NCI-H146 treated with DMSO at 0.1 percent for 48 hours (cell line): ENCODE data around the gene GNL1.
"Not testable (repeated sequence)": the region's sequence is repeated elsewhere in the genome, so short reads cannot be mapped to it uniquely, and the experiment has no call there.

Source experiments
- DNase-seq: peaks from one replicate; lab custom pipeline; 2025; ENCODE audit not compliant: unreplicated experiment; lab: John Stamatoyannopoulos, UW

Gene GNL1

DNA sequence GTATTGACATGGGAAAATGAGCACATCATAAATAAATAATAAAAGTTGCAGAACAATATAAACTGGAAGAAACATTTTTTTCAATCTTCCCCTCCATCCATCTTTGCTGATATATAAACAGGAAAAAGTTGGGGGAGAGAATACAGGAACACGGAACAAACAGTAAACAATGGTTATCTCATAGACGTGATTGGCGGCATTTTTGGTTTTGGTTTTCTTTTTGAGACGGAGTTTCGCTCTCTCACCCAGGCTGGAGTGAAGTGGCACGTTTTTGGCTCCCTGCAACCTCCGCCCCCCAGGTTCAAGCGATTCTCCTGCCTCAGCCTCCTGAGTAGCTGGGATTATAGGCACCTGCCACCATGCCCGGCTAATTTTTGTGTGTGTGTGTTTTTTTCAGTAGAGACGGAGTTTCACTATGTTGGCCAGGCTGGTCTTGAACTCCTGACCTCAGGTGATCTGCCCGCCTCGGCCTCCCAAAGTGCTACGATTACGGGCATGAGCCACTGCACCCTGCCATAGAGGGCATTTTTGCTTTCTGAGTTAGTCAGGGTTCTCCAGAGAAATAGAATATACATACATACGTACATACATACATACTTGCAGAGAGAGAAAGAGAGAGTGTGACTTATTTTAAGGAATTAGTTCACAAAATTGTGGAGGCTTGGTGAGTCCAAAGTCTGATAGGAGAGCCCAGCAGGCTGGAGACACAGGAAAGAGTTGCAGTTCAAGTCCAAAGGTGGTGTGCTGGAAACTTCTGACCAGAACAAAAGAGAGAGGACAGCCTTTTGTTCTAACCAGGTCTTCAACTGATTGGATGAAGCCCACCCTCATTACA, 22.6 kb downstream of the GNL1 start:
- no peak for DNase-seq

DNA sequence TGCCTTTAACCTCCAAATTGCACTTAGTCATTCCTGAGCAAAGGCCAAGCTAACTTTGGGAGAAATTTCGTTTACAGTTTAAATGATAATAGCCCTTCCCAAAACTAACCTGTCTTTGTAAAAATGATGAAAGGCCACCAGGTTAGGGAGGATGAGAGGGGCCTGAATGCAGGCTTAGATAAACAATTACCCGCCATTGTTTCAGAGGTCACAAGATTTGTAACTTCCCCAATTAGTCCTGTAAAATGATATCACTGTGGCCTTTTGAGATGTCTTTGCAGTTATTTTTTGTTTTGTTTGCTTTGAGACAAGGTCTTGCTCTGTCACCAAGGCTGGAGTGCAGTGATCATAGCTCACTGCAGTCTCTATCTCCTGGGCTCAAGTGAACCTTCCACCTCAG, 26.3 kb downstream of the GNL1 start:
- no peak for DNase-seq

DNA sequence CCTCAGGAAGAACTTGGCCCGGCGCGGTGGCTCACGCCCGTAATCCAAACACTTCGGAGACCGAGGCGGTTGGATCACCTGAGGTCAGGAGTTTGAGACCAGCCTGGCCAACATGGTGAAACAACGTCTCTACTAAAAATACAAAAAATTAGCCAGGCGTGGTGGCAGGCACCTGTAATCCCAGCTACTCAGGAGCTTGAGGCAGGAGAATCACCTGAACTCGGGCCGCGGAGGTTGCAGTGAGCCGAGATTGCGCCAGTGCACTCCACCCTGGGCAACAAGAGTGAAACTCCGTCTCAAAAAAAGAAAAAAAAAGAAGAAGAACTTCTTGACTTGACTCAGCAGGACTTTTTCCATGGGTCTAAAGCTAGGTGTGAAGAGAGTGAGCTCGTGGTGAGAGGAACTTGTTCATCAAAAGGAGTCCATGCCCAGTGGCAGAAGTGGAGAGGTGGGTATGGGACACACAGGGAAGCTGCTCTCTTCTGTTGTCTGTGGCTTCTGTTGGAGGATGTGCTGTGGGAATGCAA, 26.9 kb downstream of the GNL1 start:
- not testable (repeated sequence) for DNase-seq

DNA sequence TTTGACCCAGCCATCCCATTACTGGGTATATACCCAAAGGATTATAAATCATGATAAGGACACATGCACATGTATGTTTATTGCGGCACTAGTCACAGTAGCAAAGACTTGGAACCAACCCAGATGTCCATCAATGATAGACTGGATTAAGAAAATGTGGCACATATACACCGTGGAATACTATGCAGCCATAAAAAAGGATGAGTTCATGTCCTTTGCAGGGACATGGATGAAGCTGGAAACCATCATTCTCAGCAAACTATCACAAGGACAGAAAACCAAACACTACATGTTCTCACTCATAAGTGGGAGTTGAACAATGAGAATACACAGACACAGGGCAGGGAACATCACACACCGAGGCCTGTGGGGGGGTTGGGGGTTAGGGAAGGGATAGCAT, 29.8 kb downstream of the GNL1 start:
- not testable (repeated sequence) for DNase-seq

DNA sequence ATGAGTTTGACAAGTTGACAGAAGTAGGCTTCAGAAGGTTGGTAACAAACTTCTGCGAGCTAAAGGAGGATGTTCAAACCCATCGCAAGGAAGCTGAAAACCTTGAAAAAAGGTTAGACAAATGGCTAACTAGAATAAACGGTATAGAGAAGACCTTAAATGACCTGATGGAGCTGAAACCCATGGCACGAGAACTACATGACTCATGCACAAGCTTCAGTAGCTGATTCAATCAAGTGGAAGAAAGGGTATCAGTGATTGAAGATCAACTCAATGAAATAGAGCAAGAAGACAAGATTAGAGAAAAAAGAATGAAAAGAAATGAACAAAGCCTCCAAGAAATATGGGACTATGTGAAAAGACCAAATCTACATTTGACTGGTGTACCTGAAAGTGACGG, 34.3 kb downstream of the GNL1 start:
- DNase-seq, result not testable (repeated sequence)

DNA sequence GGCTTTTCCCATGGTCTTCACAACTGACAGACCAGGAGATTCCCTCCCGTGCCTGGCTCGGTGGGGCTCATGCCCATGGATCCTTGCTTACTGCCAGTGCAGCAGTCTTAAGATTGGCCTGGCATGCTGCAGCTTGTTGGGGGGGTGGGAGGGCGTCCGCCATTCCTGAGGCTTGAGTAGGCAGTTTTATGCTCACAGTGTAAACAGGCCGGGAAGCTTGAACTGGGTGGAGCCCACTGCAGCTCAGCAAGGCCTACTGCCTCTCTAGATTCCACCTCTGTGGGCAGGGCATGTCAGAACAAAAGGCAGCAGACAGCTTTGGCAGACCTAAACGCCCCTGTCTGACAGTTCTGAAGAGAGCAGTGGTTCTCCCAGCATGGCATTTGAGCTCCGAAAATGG, 35.2 kb downstream of the GNL1 start:
- not testable (repeated sequence) for DNase-seq

DNA sequence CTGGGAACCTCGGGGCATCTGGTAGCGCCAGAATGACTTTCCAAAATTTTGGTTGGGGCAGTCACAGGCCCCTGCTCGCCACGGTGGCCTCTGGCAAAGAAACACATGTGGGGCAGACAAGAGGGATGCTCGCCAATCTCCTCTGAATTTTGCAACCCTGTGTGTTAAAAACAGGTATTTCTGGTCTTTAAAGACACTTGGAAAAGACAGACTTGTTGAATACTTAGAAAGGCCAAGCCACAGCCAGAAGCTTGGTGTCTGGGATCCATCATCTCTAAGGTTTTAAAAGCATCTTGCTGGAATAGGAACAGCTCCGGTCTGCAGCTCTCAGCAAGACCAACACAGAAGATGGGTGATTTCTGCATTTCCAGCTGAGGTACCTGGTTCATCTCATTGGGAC, 35.8 kb downstream of the GNL1 start:
- DNase-seq, result no peak

DNA sequence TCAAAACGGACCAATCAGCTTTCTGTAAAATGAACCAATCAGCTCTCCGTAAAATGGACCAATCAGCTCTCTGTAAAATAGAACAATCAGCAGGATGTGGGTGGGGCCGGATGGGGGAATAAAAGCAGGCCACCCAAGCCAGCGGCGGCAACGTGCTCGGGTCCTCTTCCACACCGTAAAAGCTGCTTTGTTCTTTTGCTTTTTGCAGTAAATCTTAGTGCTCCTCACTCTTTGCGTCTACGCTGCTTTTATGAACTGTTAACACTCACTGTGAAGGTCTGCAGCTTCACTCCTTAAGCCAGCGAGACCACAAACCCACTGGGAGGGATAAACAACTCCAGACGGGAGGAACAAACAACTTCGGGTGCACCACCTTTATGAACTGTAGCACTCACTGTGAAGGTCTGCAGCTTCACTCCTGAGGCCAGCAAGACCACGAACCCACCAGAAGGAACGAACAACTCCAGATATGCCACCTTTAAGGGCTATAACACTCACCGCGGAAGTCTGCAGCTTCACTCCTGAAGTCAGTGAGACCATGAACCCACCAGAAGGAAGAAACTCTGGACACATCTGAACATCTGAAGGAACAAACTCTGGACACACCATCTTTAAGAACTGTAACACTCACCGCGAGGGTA, 37.7 kb downstream of the GNL1 start:
- not testable (repeated sequence) for DNase-seq

DNA sequence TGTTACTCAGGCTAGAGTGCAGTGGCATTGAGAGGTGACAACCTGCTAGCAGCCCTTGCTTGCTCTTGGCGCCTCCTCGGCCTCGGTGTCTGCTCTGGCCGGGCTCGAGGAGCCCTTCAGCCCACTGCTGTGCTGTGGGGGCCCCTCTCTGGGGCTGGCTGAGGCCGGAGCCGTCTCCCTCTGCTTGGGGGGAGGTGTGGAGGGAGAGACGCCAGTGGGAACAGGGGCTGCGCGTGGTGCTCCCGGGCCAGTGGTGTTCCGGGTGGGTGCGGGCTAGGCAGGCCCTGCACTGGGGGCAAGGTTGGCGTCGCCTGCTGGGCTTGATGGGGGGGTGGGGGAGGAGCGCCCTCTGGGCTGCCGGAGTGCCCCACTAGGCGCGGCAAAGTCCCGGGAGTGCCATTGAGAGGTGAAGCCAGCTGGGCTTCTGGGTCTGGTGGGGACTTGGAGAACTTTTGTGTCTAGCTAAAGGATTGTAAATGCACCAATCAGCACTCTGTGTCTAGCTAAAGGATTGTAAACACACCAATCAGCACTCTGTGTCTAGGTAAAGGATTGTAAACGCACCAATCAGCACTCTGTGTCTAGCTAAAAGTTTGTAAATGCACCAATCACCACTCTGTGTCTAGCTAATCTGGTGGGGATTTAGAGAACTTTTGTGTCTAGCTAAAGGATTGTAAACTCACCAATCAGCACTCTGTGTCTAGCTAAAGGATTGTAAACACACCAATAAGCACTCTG, 38.4 kb downstream of the GNL1 start:
- not testable (repeated sequence) for DNase-seq

DNA sequence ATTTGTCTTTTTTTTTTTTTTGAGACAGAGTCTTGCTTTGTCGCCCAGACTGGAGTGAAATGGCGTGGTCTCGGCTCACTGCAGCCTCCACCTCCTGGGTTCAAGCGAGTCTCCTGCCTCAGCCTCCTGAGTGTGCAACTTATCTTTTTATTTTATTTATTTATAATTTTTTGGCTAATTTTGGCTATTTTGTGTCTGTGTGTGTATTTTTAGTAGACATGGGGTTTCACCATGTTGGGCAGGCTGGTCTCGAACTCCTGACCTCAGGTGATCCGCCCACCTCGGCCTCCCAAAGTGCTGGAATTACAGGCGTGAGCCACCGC, 39.6 kb downstream of the GNL1 start:
- DNase-seq, result not testable (repeated sequence)

DNA sequence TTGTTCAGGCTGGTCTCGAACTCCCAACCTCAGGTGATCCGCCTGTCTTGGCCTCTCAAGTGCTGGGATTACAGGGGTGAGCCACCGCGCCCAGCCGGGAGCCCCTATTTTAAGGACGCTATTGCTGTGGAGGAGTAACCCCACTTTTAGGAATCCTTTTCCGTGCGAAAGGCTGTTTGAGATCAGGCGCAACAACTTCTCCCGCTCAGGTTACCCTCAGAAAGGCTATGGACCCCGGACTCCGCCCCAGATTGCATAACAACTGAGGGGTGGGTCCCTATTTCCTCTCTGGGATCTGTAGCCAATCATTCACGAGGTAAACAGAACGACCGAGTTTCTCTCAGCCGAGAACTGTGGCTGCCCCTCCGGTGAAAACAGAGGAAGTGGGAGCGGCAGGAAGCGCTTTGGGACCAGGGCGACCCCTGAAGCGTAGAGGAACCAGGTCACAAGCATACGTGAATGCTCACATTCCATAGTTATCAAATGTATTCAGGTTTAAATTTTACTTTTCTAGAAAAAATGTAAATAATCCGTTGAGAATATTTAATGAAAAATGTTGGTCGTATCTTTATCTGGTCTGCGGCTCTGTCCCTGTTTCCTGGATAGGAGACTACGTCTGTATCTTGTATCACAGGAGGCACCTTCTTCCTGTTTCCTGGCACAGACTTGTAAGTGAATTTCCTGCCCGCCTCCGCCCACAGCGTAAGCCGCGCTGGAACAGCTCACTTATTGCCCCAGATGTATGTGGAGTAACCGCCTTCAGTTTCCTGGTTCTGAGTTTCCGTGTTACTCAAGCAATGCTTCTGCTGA, 40.1 kb downstream of the GNL1 start:
- peak; percentile 25 for DNase-seq

DNA sequence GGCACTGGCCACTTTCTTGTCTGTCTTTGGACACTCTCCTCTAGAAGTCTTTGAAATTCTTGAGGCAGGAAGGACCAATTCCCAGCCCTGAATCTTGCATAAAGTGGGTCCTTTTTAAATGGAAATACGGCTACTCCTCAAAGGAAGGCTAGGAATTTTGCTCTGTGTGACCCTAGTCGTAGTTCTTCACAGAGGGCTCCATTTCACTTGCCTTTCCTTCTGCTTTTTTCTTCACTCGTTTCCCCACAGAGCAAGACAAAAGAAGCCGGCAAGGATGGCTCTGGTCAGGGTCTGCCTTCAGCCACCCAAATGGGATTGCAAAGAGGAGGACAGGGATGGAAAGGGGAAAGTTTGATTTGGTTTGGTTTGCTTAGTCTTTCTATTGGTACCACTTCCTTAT, 41.2 kb downstream of the GNL1 start:
- DNase-seq, result no peak

DNA sequence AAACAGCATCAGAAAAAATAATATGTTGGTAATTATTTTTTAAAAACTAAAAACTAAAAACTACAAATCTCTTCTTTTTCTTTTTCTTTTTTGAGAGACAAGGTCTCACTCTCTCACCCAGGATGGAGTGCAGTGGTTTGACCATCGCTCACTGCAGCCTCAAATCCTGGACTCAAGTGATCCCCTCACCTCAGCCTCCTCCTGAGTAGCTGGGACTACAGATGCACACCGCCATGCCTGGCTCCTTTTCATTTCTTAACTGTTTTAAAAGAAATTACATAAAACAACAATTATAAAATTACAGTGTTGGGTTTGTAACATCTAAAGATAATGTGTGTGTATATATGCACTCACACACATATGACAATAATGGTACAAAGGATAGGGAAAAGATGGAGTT, 42.8 kb downstream of the GNL1 start:
- DNase-seq, result no peak

DNA sequence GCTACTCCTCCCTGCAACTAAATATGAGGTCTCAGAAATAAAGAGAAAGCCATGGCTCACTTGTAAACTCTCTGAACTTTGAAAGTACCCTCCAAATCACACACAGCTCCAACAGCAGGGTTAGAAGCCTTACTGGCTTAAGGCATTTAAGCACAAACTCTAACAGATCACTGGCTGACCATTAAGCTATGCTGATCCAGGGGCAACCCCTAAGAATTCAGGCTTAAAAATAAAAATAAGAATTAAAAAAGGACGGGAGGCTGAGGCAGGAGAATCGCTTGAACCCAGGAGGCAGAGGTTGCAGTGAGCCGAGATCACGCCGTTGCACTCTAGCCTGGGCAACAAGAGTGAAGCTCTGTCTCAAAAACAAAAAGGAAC, 45.1 kb downstream of the GNL1 start:
- no peak for DNase-seq

DNA sequence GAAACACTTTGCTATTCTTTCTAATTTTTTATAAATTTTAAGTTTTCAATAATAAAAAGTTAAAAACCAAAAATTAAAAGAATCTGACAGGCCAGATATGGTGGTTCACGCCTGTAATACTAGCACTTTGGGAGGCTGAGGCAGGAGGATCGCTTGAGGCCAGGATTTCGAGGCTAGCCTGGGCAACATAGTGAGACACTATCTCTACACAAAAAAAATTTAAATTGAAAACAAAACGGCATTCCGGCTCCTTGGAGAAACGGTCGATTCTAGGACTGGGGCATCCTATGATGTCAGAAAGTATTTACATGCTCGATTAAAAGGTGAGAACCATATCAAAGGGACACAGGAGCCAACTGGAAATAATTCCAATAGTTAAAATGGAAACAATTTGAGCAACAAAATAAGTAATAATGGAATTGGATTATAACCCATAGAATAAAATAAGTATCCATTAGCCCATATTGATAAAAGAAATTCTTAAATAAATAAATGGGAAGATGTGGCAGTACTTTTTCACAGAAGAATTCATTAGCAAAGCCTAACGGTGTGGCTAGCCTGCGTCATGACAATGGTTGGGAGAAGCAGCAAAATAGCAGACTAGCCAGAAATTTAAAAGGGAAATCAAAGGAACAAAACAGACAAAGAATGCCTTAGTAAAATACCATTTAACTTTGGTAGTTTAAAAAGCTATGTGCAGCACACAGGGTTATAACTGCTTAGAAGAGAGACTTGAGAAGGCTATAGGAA, 45.7 kb downstream of the GNL1 start:
- no peak for DNase-seq

DNA sequence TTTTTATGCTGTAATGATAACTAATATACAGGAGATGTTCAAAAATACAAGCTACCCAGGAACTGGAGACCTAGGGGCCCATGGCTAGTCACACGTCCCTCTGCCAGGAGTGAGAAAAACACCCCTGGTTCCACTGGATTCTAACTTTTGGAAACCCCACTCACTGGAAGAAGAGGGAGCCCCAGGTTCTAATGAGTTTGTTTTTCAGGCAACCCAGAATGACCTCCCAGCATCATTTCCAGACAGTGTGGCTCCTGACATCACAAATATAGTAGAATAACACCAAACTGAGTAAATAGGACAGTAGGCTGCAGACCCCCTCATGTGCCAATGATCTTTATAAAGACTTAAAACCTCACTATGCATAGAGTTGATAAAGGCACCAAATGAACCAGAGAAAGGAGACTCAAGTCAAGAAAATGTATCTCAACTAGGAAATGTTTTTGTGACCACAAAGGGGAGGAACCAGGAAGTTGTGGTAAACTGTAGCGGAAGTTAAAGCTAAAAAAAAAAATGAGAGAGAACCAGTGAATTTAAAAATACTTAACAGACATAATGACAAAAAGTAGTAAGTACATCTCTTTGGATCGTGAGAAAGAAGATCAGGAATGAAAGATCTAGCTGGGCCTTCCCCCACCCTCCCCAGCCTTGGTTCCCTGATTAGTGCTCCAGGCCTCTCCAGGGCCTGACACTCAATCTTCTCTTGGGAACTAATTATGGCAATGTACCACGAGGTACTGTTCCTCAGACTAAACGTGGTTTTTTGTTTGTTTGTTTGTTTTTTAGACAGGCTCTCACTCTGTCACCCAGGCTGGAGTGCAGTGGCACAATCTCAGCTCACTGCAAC, 47.2 kb downstream of the GNL1 start:
- DNase-seq, result no peak

DNA sequence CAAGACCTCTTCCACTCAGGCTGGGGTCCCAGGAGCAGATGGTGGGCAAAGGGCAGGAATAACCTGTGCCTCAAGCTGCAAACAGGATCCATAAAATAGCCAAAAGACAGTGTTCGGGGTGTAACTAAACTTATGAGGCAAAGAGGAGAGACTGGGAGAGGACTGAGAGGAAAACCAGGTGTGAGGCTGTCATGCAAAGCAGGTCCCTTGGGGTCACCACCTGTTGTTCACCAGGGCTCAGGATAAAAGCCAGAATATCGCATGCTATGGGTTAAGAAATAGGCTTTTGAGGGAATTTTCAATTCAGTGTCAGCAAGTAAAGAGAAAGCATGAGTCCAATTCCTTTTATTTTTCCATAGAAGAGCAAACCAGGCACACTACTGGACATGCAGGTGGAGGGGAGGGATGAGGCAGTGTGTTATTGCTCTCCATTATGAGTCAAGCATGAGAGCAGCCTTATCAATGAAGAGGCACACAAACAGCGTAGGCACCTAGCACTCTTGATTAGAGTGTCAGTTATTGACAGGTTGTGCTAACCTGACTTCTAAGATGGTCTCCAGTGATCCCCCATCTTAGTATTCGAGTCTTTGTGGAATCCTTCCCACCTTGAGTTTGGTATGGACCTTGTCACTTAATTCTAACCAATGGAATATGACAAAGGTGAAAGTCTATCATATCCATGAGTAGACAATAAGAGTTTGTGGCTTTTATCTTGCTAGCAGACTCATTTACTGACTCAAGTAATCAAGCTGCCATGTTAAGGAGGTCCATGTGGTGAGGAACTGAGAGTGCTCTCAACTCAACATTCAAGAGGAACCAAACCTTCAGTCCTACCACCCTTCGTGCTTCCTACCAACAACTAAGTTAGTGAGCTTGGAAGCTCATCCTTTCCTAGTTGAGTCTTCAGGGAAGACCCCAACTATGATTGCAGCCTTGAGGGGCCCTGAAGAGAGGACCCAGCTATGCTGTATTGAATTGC, 48.2 kb downstream of the GNL1 start:
- no peak for DNase-seq
